LoVo (cell line): ENCODE data around the gene MACROD2.

ENCODE experiments used
- DNase-seq: peaks from one replicate; pipeline ENCODE4 v3.0.0-alpha.2; 2016; ENCODE audit warnings: low spot score

MACROD2 gene

DNA sequence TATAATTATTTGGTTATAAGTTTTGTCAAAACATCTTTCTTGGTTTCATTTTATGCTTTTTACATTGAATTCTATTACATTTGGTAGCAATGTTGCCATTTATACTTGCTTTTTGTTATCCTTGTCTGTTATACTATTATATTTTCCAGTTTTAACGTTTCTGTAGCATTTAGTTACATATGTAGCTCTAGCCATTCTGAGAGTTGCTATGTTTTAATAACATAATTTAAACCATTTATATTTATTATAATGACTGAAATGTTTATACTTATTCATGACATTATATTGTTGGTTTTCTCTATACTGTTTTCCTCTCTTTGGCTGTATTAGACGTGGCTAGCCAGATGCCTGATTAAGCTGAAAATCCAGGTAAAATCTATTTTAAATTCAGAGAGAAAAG, 594.1 kb downstream of the MACROD2 start:
- DNase-seq: no peak

DNA sequence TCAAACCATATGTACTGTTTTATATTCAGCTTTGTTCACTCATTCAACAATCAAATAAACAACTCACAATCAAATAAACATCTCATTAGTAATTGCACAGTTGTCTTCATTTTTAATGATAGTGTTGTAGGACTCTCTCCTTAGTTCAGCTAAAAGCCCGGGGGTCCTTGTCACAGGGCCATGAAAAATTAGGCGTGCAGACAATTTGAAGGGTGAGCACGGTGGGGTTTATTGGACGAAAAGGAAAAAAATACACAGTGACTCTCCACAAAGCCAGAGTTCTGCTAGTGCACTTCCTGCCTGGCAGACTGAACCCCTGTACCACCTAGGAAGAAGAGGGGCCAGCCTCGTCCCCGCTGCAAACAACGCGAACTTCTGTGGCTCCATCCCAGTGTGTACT, 599.7 kb downstream of the MACROD2 start:
- DNase-seq: no peak

DNA sequence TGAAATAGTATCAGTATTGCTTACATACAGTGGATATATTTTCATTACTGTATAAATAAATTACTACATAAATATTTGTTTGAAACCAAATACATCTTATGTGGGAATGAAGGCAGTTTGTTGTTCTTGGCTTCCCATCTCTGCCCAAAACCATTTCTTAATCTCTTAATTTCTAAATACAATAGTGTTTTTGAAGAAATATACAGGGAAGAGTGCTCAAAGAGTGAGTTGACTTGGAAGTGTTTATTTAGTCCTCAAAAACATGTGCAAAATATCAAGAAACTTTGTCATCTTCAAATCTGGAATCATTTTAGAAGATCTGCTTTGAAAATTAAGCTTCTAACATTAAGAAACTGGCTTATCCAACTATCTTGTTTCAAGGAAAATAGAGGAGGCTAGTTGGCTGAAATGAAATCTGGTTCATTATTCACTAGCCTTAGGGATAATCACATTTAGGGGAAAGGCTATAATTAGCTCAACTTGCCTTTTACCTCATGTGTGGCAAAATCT, 601.9 kb downstream of the MACROD2 start:
- no peak for DNase-seq

DNA sequence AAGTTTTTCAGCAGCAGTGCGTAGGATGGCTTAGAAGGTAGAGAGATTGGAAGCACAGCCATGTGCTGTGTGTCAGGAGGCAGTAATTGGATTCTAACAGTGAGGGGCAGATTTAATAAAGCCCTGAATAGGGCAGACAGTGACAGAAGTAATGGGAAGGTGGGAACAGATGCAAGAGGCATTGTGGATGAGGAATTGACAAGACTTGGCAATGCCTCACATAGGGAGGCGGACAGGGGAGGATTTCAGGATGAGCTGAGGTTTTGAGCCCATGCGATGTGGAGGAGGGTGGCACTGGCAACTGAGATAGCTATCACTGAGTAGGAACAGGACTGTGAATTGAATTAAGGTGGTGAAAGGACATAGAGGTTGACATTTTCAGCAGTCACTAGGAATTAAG, 604.3 kb downstream of the MACROD2 start:
- DNase-seq: no peak

DNA sequence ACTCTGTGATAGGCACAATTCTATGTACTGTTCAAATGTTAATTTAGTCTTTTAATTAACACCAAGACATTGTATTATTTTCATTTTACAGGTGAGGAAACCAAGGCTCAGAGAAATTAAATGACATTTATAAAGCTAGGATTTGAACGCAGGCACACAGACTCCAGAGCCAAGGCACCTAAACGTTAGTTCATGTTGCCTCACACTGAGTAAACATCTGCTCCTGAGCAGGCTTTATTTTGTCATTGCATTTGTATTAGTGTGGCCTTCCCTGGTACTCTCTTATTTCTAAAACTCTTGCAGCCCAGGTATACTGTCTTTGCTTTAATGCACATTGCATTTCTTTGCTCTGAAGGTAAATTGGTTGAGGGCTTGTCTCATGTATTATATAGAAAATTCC, 605.2 kb downstream of the MACROD2 start:
- DNase-seq: no peak

DNA sequence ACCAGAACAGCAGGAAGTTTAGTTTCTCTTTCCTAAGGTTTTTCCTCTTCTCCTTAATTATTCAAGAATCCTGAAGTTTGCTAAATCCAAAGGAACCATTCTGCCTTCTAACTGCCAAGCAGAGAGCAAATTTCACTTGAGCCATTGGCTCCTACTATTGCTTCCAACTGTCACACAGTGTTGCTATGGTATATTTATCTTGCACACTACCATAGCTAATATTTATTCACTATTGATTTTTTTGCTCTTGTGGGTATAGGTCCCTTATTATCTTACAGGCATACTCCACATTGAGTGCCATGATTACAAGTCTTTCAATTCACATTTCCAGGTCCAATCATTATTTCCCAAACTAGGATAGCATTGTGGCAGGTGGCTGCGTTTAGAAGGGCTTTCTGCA, 608.8 kb downstream of the MACROD2 start:
- DNase-seq: no peak

DNA sequence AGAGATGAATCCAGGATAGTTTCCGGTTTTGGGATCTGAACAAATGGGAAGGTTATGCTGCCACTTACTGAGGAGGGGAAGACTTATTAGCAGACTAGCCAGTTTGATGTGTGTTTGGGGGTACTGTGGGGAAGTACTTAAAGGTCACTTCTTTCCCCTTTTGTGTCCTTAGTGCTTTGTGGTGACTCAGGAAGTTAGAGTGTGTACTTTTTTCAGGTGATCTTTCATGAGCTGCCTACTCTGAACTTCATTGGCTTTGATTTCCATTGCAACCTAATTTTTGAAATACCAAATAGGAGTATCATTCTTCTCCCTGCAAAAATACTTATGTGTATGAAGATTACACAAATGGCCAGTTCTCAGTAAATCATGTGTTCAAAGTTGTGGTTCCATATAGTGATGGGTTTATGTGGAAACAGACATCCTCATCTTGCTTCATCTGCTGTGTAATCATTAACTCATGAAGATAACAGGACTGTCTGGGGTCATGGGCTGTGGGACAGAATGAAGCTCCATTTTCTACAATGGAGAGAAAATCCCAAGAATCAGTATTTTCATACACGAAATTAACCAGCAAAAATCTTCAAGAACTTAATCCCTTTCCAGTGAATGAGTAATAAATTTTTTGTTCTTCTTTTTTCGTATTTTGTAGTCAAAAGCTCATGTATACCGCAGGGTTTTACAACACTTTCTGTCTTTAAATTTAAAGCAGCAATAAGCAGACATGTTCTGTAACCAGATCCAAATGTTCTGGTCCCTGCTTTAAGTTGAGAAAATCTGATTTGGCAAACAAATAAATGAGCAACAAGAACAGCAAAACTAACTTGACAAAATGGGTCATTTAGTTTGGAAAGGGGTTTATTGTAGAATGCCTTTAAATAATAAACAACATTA, 614.3 kb downstream of the MACROD2 start:
- DNase-seq: no peak

DNA sequence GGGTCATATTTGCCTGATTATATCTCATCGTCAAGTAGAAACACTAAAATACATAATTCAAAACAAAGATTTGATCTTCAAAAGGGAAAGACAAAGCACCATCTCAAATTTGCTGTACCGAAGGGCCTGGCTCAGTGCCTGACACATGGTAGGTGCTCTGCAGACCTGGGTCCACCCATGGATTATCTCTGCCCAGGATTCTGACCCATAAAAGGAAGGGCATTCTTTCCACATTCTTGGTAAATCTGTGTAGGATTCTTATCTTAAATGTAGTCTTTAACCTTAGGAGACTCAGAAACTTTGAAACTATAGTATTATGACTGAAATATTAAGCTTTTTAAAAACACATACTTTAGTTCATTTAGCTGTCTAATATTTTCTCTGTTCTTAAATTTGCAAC, 616.2 kb downstream of the MACROD2 start:
- DNase-seq: no peak

DNA sequence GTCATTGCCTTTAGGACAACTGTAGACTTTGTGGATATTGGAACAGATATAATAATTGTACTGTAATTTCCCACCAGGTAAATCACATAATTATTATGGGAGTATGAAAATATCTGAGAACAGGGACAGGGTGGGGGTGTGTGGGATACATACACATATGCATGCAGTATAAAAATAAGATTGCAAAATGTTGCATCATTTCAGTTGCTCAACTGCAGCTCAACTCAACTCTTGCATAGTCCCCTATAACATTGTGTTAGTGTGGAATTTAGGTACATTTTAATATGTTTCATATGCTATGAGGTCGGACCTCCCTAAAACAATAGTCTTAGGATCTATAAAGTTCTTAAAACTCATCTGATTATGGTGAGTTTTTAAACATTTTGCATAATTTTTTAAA, 617.1 kb downstream of the MACROD2 start:
- no peak for DNase-seq

DNA sequence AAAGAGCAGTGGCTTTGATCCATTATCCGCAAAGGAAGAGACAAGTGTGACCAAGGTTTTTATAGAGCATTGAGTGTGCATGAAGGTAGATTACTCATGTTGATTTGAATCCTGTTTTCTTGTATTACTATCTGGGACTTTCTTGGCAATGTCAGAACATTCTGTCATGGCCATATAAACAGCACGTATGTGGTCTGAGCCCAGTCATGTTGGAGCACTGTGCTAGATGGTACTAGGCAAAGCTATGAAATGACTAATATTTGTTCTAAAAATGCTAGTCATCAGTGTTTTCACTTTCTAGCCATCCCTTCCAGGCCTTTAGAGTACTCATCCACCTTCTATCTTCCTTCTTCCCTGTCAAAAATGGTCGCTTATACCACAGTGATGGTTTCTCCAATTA, 620.7 kb downstream of the MACROD2 start:
- DNase-seq: no peak

DNA sequence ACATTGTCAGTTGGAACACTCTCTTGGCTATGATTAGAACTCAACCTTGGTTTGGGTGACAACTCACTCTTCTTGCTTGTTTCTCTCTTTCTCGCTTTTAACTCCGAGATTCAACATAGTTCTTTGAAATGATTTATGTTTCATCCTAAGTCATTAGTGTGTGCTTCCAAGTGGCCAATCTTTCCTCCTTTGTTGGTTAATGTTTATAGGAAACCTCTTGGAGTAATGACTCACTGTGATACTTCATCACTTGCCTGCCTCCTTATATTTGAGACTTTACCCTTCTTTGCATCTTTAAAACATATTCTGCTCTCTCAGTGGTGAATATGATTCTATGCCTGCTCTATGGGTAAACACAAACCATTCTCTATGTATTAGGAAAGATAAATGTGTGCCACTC, 621.8 kb downstream of the MACROD2 start:
- DNase-seq: no peak

DNA sequence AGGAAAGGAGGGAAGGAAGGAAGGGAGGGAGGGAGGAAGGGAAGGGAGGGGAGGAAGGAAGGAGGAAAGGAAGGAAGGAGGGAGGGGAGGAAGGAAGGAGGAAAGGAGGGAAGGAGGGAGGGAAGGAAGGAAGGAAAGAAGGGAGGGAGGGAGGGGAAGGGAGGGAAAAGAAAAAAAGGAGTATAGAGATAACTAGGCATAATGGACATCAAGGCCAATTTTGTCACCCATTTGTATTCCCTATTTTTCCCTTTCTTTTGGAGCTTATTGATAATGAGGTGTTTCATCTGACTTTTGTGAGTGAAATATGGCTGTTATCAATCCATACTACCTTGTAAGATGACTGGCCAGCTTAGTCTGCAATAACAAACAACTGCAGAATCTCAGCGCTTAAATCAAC, 624.1 kb downstream of the MACROD2 start:
- DNase-seq: no peak

DNA sequence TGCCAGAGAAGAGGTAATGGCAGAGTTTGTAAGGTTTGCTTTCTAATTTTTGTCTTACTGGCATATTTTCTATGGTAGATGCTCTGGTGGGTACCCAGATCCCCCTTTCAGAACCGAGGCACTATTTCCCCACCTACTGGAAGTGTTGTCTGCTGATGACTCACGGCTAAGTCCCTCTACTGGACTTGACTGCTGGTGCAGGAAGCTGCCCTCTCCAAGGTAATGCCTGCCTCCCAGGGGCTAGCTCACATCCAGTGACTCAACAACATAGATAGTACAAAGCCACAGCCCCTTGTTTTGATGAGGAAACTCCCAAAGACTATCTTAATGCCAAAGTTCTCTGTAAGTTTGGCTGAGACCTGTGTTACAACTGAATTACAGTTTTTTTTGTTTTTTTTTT, 627.5 kb downstream of the MACROD2 start:
- DNase-seq: peak; percentile 24

DNA sequence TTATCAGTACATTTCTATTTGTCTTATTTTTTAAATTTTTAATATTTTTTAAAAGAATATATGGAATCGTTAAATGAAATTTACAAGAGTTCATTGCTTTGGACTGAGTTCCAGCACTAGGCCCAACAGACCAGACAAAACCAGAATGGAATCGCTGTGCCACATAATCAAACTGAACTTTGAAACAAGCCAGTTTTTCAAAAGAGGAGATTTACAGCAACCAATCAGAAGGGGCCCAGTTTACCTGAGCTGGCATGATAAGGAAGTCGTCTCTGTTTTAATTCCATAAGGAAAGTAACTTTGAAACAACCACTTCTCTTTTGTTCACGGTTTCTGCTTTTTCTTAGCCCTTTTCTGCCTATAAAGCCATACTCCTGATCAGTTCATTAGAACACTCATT, 635.7 kb downstream of the MACROD2 start:
- DNase-seq: no peak

DNA sequence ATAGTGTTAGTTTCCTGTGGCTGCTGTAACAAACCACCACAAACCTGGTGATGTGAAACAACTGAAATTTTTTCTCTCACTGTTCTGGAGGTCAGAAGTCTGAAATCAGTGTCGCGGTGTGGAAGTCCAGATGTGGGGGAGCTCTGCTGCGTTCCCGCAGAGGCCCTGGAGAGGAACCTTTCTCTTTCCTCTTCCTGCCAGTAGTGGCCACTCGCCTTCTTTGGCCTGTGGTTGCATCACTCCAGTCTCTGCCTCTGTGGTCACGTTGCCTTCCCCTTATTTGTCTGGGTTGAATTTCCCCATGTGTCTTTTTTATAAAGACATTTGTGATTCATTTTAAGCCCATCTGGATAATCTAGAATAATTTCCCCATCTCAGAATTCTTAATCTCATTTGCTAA, 637.6 kb downstream of the MACROD2 start:
- DNase-seq: no peak

DNA sequence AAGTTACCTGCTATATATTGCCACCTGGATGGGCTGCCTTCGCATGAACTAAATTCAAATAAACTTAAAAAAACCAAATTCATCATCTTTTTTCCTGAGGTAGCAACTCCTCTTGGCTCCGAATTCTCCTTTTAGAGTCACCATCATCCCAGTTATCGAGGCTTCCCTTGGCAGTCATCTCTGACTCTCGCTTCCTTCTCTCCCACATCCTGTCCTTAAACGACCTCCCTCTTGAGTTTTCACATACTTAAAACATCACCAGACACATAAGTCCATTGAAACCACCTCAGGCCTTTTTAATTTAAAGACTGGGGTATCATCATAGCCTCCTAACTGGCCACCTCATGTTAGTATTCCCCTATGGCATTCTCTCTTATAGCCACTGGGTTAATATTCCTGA, 638.2 kb downstream of the MACROD2 start:
- DNase-seq: no peak

DNA sequence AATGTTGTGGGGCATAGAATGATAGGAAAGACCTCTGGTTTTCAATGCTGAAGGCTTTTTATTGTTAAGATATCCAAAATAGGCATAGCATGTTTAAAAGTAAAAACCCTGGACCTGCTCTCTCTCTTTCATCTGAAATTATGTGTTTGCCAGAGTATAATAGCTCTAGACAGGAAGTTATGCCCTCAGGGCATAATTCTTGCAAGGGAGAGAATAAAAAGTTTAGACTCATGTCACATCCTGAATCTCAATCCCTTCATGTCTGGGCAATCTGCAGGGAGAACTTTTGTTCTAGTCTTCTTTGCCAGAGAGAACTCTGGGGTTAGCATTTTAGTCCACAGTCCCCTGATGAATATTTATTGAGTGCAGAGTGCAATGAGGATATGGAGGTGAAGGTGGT, 639.3 kb downstream of the MACROD2 start:
- DNase-seq: no peak

DNA sequence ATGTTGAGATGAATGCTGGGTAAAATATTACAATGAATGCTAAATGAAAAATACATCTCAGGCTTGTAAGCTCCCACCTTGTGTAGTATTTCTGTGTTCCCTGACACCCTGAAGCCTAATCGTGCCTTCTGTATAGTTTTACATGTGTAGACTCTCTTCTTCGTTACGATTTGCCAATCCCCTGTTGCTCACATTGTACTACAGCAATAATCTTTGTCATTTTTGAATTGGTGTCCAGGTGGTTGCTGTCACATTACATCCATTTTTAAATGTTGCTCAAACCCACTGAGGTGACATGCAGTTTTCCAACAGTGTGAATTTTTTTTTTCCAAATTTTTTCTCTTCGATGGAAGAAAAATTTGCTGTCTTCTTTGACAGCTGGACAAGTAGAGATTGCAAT, 642.1 kb downstream of the MACROD2 start:
- no peak for DNase-seq

DNA sequence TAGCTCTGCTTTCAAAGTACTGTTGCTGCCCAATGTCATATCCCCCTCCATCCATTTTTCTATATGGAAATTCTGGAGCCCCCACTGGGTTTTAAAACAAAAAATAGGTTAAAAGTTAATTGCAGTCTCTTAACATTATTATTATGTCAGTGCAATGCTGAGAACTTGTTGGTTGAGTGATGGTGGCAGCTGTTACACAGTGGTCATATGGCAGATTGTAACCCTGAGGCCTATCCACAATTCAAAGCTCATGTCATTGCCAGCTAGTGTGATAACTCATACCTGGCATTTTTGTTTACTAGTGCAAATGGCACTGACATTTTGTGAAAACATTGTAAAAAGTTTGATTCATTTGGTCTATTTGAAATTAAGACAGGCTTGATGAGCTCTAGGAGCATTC, 647.8 kb downstream of the MACROD2 start:
- no peak for DNase-seq

DNA sequence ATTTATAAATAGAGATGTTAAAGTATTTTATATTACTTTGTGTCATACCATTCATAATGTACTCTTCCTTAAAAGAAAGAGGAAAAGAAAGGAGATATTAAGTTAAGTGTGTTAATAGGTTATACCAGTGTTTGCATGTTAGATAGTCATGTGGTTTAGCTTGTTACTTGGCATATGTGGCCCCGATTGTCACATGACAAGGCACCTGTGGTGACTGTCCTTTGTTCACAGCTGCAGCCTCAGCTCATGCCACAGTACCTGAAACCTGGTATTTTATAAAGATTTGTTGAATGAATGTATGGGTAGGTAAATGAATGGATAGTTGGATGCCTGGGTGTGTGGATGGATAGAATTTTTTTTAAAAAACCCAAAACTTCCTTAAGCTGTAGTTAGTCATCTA, 648.2 kb downstream of the MACROD2 start:
- DNase-seq: no peak

DNA sequence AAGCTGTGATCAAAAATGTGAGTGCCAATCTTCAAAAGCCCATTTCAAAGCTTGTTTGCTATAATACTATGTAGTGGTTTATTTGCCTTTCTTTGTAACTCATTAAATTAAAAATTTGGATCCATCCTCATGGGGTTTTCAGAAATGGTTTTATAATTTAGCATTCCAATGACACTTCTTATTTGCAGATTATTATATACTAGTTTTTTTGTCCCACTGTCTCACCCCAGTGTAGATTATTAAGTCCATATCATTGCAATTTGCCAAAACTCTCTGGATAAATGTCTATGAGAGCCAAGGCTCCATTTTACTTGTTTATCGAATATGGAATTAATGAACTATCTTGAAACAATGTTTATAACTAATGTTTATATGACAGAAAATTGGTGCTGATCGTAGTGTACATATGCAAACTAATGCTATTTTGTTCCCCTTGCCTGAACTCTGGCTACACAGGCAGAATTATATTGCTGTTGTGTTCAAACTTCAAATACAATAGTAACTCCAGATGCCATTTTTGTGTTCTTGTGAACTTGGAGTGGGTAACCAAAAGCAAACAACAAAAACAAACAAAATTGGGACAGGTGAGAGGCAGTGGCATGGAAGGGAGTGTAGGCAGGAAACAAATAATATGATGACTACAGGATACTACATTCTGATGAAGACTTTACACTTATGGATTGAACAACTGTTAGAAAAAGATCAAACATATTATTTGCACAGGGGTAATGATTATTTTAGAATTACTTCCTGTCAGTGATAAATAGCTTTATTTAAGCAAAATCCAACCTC, 649.2 kb downstream of the MACROD2 start:
- no peak for DNase-seq

DNA sequence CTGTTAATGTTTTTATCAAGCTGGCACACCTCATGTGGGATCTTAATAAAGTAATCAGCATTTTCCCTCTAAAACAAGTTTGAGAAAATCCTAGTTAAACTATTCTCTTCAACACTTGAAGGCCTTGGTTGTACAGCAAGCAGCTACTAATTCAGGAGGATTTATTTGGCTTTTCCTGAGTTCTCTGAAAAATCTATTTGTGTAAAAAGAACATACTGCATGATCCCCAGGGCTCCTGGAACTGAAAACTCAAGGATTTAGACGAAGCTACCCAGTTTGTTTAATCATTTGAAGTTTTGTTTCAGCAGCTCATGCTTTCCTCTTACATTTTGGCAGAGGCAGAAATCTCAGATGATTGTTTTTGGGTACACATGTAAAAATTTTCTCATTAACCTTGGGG, 651.7 kb downstream of the MACROD2 start:
- DNase-seq: no peak

DNA sequence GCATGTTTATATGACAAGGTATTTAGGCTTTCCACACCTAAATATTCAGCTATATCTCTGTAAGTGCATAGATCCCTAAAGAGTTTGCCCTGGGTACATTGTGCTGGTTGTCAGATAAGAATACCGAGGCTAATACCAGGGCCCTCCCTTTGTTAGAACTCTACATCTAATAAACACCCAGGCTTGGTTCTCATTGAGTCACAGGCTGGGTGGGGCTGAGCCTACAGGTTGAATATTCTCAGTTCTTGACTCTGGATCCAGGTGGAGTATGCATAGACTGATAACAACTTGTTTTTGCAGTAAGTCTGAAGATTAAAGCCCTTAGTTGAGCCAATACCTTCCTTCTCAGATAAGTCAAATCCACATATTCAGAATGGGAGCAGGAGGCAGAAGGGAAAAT, 654.3 kb downstream of the MACROD2 start:
- DNase-seq: no peak
